Endothelial cell of umbilical vein (primary cell): Measurements from ENCODE around the gene RBM33. TPM values are rescaled to one million over a fixed set of nuclear protein-coding genes. Genes with fewer than 3 reads are reported as not detected.

Experiments used
- BruUV-seq: library from RNA; stranded (reverse); fragments of 400-500 nt; replicated peaks from 2 replicates; lab custom pipeline; 2021; lab: Mats Ljungman, UMichigan
- CTCF ChIA-PET: fragments of 300-600, 350-600 bp; sonication (Branson Sonifier 250); formaldehyde crosslinking; loops from one replicate; lab custom pipeline; 2021; ENCODE audit warnings: antibody characterized with exemption, inconsistent platforms; lab: Charles Lee
- POLR2A ChIA-PET: fragments of 300-600, 350-600 bp; sonication (Branson Sonifier 250); formaldehyde crosslinking; loops from one replicate; lab custom pipeline; 2021; ENCODE audit warnings: antibody characterized with exemption, inconsistent platforms; lab: Charles Lee
- DNase-seq: peaks from one replicate; pipeline ENCODE4 v3.0.0-alpha.2; 2011; ENCODE audit warnings: low read depth, low spot score
- FAIRE-seq: peaks from 2 replicates; lab custom pipeline; 2011; peaks lifted over from hg19 to GRCh38; lab: Jason Lieb, UNC
- H2AFZ ChIP-seq: 2 replicates; pipeline ENCODE4 v1.6.0; 2012; ENCODE audit warnings: low read depth, low read length, control low read depth, inconsistent platforms
- H3K27ac ChIP-seq: 2 replicates; pipeline ENCODE4 v1.5.1; 2011; ENCODE audit warnings: low read depth, mild to moderate bottlenecking, control low read depth, low read length, moderate library complexity; ENCODE audit not compliant: insufficient read depth
- H3K27me3 ChIP-seq, 2 experiments: 2 replicates each; pipeline versions ENCODE4 v1.6.0 to v1.6.1; 2011; ENCODE audit warnings: low read length in 2 of 2, mixed read lengths in 1 of 2; ENCODE audit not compliant: control insufficient read depth in 2 of 2, insufficient read depth in 2 of 2
- H3K36me3 ChIP-seq, 2 experiments: 2 replicates in 1 of 2; 3 replicates in 1 of 2; pipeline ENCODE4 v1.5.1; 2011; ENCODE audit warnings: low read length in 2 of 2, mild to moderate bottlenecking in 1 of 2, moderate library complexity in 1 of 2; ENCODE audit not compliant: control insufficient read depth in 2 of 2, insufficient read depth in 2 of 2; ENCODE audit errors: extremely low read depth in 1 of 2
- H3K4me1 ChIP-seq: 3 replicates; pipeline ENCODE4 v1.5.1; 2011; ENCODE audit warnings: mild to moderate bottlenecking, low read length; ENCODE audit not compliant: control insufficient read depth, insufficient read depth; ENCODE audit errors: extremely low read depth
- H3K4me2 ChIP-seq: 2 replicates; pipeline ENCODE4 v1.6.1; 2011; ENCODE audit warnings: low read length, control low read depth, mixed read lengths; ENCODE audit not compliant: insufficient read depth
- H3K4me3 ChIP-seq, 3 experiments: fragments of 200-600 bp in 1 of 3; sonication (generic), shearing (Covaris generic) in 1 of 3; replicated peaks in 1 of 3; 2 replicates each; pipeline ENCODE4 v1.5.1; 2011 to 2016; ENCODE audit warnings: control low read depth in 3 of 3, low read length in 3 of 3, mild to moderate bottlenecking in 2 of 3, inconsistent platforms in 1 of 3, low read depth in 1 of 3, moderate library complexity in 1 of 3; ENCODE audit not compliant: insufficient read depth in 1 of 3
- H3K79me2 ChIP-seq: 2 replicates; pipeline ENCODE4 v1.6.0; 2012; ENCODE audit warnings: low read length, inconsistent platforms; ENCODE audit not compliant: control insufficient read depth, insufficient read depth
- H3K9ac ChIP-seq: replicated peaks from 2 replicates; pipeline ENCODE3; 2011; ENCODE audit warnings: low read length, control low read depth; ENCODE audit not compliant: insufficient read depth; ENCODE audit errors: extremely low read depth
- H3K9me1 ChIP-seq: replicated peaks from 3 replicates; pipeline ENCODE4 v1.6.0; 2011; ENCODE audit warnings: mild to moderate bottlenecking, low read length; ENCODE audit not compliant: control insufficient read depth, insufficient read depth; ENCODE audit errors: extremely low read depth
- H3K9me3 ChIP-seq: replicated peaks from 2 replicates; pipeline ENCODE4 v1.5.1; 2012; ENCODE audit warnings: low read length, inconsistent platforms; ENCODE audit not compliant: control insufficient read depth, insufficient read depth
- H4K20me1 ChIP-seq: replicated peaks from 2 replicates; pipeline ENCODE3; 2011; ENCODE audit warnings: mild to moderate bottlenecking, low read length; ENCODE audit not compliant: control insufficient read depth, insufficient read depth; ENCODE audit errors: extremely low read depth
- CTCF ChIP-seq, 2 donors: IDR thresholded peaks; 1 replicate in 1 of 2; 2 replicates in 1 of 2; pipeline ENCODE4 v1.5.1; 2011; ENCODE audit warnings: low read length in 2 of 2, mild to moderate bottlenecking in 2 of 2, moderate library complexity in 2 of 2, control low read depth in 1 of 2, inconsistent platforms in 1 of 2, low read depth in 1 of 2; ENCODE audit not compliant: insufficient read depth in 1 of 2; ENCODE audit errors: extremely low read depth in 1 of 2
- EZH2 ChIP-seq: IDR thresholded peaks from 2 replicates; pipeline ENCODE4 v1.6.1; 2012; ENCODE audit warnings: borderline replicate concordance, low read depth, mild to moderate bottlenecking, moderate library complexity, low read length, inconsistent platforms; ENCODE audit not compliant: severe bottlenecking
- FOS ChIP-seq: IDR thresholded peaks from 2 replicates; pipeline ENCODE4 v1.6.1; 2011; ENCODE audit warnings: mild to moderate bottlenecking, low read length, moderate library complexity, borderline replicate concordance; ENCODE audit not compliant: insufficient read depth
- GATA2 ChIP-seq: IDR thresholded peaks from 2 replicates; pipeline ENCODE4 v1.7.0; 2011; ENCODE audit warnings: low read depth, mild to moderate bottlenecking, moderate library complexity, mixed read lengths, low read length; ENCODE audit not compliant: insufficient read length, insufficient read depth
- JUN ChIP-seq: IDR thresholded peaks from 2 replicates; pipeline ENCODE4 v1.6.1; 2011; ENCODE audit warnings: borderline replicate concordance, low read depth; ENCODE audit not compliant: insufficient read length, insufficient read depth
- MAX ChIP-seq: IDR thresholded peaks from 2 replicates; pipeline ENCODE4 v1.6.1; 2011; ENCODE audit not compliant: insufficient read depth, insufficient read length
- MYC ChIP-seq: IDR thresholded peaks from one replicate; pipeline ENCODE4 v1.6.1; 2011; ENCODE audit warnings: mild to moderate bottlenecking, low read depth, low read length
- POLR2A ChIP-seq: IDR thresholded peaks from 2 replicates; pipeline ENCODE4 v1.6.1; 2012; ENCODE audit warnings: low read depth, mild to moderate bottlenecking, control low read depth, low read length
- POLR2AphosphoS5 ChIP-seq: IDR thresholded peaks from 2 replicates; pipeline ENCODE4 v1.6.1; 2012; ENCODE audit warnings: low read depth, mild to moderate bottlenecking, control low read depth, low read length, moderate library complexity; ENCODE audit not compliant: insufficient read depth
- dilution Hi-C: fragments of 300-500 bp; cut with MboI; formaldehyde crosslinking; loops from one replicate; pipeline ENCODE4 v1.15.0; 2019; ENCODE audit warnings: low sequenced_read_pairs; ENCODE audit not compliant: extremely low pct_ligation_motif_present
- intact Hi-C: fragments of 100-400 bp; cut with micrococcal nuclease; formaldehyde crosslinking; loops from one replicate; pipeline ENCODE4 v1.10.0; 2022
- polyA plus RNA-seq, 4 experiments: library from polyadenylated mRNA; depleted of rRNA in 3 of 4; stranded (reverse) in 3 of 4; unstranded in 1 of 4; fragments of >200 nt; gene quantifications; 2 replicates each; pipeline versions ENCODE4 v1.2.1 to v1.2.3, GENCODE V29; 2011 to 2012; ENCODE audit warnings: missing spikeins in 1 of 4
- total RNA-seq: library from RNA; stranded (reverse); gene quantifications from 2 replicates; pipeline ENCODE4 v1.2.3, GENCODE V29; 2021

RBM33 gene
- total and polyA plus RNA-seq, 2 donors (not counting 3 experiments of a cell fraction or from before 2014, with no cell fraction given): 16.2 to 68.2 TPM

GRCh38 chr7:155766966-155767916, 122.8 kb downstream of the RBM33 start:
- no peak overlapping the region for H3K9ac ChIP-seq
- H3K9me3 ChIP-seq: no peaks in the 10 kb centered on the region
- H3K4me2 ChIP-seq: no peak overlapping the region
- BruUV-seq: no TSS peak
- no peaks in the 10 kb centered on the region for H3K9me1 ChIP-seq
- peaks cover 16% of the 10 kb centered on the region for H3K4me1 ChIP-seq
- POLR2A ChIA-PET: no interaction called here
- dilution Hi-C loops: no loop called here
- H3K27me3 ChIP-seq: no peaks in the 10 kb centered on the region
- FAIRE-seq (no peak), DNase-seq (no peak)
- peaks cover 10 to 21% of the 10 kb centered on the region in 2 experiments for H3K36me3 ChIP-seq
- TF ChIP-seq JUN: no peak
- no peak for TF ChIP-seq MYC
- no peak for TF ChIP-seq MAX
- TF ChIP-seq EZH2: no peak
- H4K20me1 ChIP-seq: peaks cover 2% of the 10 kb centered on the region
- CTCF ChIA-PET: interaction anchor here (1.1 to 9.8 kb wide), 10 partner anchors 7 to 840 kb away, joined by 3 to 323 read pairs (median 4); no protein-coding TSS in a partner anchor
- no peak overlapping the region for H2AFZ ChIP-seq
- no peak overlapping the region for H3K4me3 ChIP-seq
- intact Hi-C loops: loop anchor here (10.0 kb wide), 2 partner anchors 312 to 472 kb away; partner anchors contain the start of genes EN2 and INSIG1
- H3K79me2 ChIP-seq: peaks cover 10% of the 10 kb centered on the region
- H3K27ac ChIP-seq: no peak overlapping the region

- BruUV-seq: no TSS peak
- FAIRE-seq (no peak), DNase-seq (no peak)
- peaks cover 2% of the 10 kb centered on the region for H4K20me1 ChIP-seq
- peaks cover under 1% of the 10 kb centered on the region for H3K4me1 ChIP-seq
- TF ChIP-seq FOS: no peak
- no peak for TF ChIP-seq GATA2
- TF ChIP-seq EZH2: no peak
- TF ChIP-seq POLR2A: no peak
- TF ChIP-seq POLR2AphosphoS5: no peak
- no peak for TF ChIP-seq MAX
- TF ChIP-seq CTCF (IDR thresholded peaks at IDR 0.05; ENCODE audit: extremely low read depth in 1 of 2, insufficient read depth in 1 of 2, low read depth in 1 of 2, low read length in 2 of 2): no peak
- no peak for TF ChIP-seq MYC
- TF ChIP-seq JUN: no peak
- no peak overlapping the region for H3K4me3 ChIP-seq
- H3K79me2 ChIP-seq: no peaks in the 10 kb centered on the region
- no peak overlapping the region for H3K9ac ChIP-seq
- intact Hi-C loops: loop anchor here (2.0 to 10.0 kb wide), 3 partner anchors 31 to 475 kb away; partner anchors contain the start of genes EN2 and INSIG1
- H3K36me3 ChIP-seq: peaks cover 10 to 27% of the 10 kb centered on the region in 2 experiments
- no peaks in the 10 kb centered on the region for H3K27me3 ChIP-seq
- dilution Hi-C loops: no loop called here
- no peaks in the 10 kb centered on the region for H3K9me1 ChIP-seq
- H2AFZ ChIP-seq: no peak overlapping the region
- ChIA-PET POLR2A (no interaction called here), CTCF (interaction anchor here (9.8 kb wide), 1 partner anchor 171 kb away, joined by 323 read pairs; no protein-coding TSS in a partner anchor)
- H3K4me2 ChIP-seq: no peak overlapping the region
- no peak overlapping the region for H3K27ac ChIP-seq
- no peaks in the 10 kb centered on the region for H3K9me3 ChIP-seq
Observed at GRCh38 chr7:155769701-155770100, 125.2 kb downstream of the RBM33 start.
